Osteocyte (in vitro differentiated cells): ENCODE data around the gene ACOX2. TPM values are rescaled to one million over a fixed set of nuclear protein-coding genes. Genes with fewer than 3 reads are reported as not detected.
A peak's percentile ranks its signal among the peaks of the same experiment; 100 is the strongest.

Source experiments
- DNase-seq: peaks from one replicate; pipeline ENCODE4 v3.0.0; 2021; ENCODE audit warnings: mixed read lengths; ENCODE audit not compliant: unreplicated experiment; ENCODE audit errors: extremely low spot score
- H3K27ac Mint-ChIP-seq: one replicate; pipeline ENCODE4 v1.8.0; 2021; ENCODE audit warnings: mild to moderate bottlenecking, mixed read lengths; ENCODE audit not compliant: unreplicated experiment
- H3K27me3 Mint-ChIP-seq: one replicate; pipeline ENCODE4 v1.8.0; 2021; ENCODE audit warnings: mixed read lengths; ENCODE audit not compliant: unreplicated experiment
- H3K36me3 Mint-ChIP-seq: one replicate; pipeline ENCODE4 v1.8.0; 2021; ENCODE audit warnings: mixed read lengths; ENCODE audit not compliant: unreplicated experiment
- H3K4me1 Mint-ChIP-seq: one replicate; pipeline ENCODE4 v1.8.0; 2021; ENCODE audit warnings: mixed read lengths; ENCODE audit not compliant: unreplicated experiment
- H3K4me3 Mint-ChIP-seq: one replicate; pipeline ENCODE4 v1.8.0; 2021; ENCODE audit warnings: mild to moderate bottlenecking, moderate library complexity, mixed read lengths; ENCODE audit not compliant: unreplicated experiment
- H3K9me3 Mint-ChIP-seq: one replicate; pipeline ENCODE4 v1.8.0; 2021; ENCODE audit warnings: mixed read lengths; ENCODE audit not compliant: unreplicated experiment
- CTCF ChIP-seq: fragments of 200-600 bp; sonication (generic); IDR thresholded peaks from 2 replicates; pipeline ENCODE4 v1.5.0; 2021; ENCODE audit warnings: antibody characterized with exemption, mild to moderate bottlenecking, moderate library complexity
- long read RNA-seq: library from polyadenylated mRNA; unstranded; transcript quantifications from one replicate; pipeline ENCODE4 v2.0.0, GENCODE V29; 2021
- total RNA-seq: library from RNA; stranded (reverse); gene quantifications from 2 replicates; pipeline ENCODE4 v1.2.1, GENCODE V29; 2021

Gene ACOX2
- 0.51 TPM in 1 of 2 replicates, not detected in the other for total RNA-seq
- long read RNA-seq, partial matches to known transcripts = 0 of 3 reads
- long read RNA-seq, other reads (novel, unspliced or antisense) = 1 of 3 reads

GRCh38 chr3:58536501-58537411 is at the start of gene ACOX2:
ACOX2 (minus strand) TSS chr3:58537190; CDS start chr3:58535106, 2,084 bp downstream.
- peak; percentile 76 for DNase-seq
- Mint-ChIP-seq H3K27me3 (no peaks in the 10 kb centered on the region), H3K4me1 (peaks cover 7% of the 10 kb centered on the region), H3K9me3 (no peaks in the 10 kb centered on the region), H3K36me3 (no peaks in the 10 kb centered on the region), H3K27ac (no peak within 1 kb of the TSS), H3K4me3 (no peak within 1 kb of the TSS)
- TF ChIP-seq CTCF = no peak

- Mint-ChIP-seq H3K4me1 (peaks cover 21% of the 10 kb centered on the region), H3K36me3 (no peaks in the 10 kb centered on the region), H3K27me3 (peaks cover 33% of the 10 kb centered on the region), H3K9me3 (no peaks in the 10 kb centered on the region), H3K4me3 (peak overlapping the region; percentile 72), H3K27ac (no peak overlapping the region)
- DNase-seq = no peak
- no peak for TF ChIP-seq CTCF
Observed at GRCh38 chr3:58585994-58586393, 49.0 kb upstream of the ACOX2 start.

GRCh38 chr3:58585005-58585786 is 48.2 kb upstream of the ACOX2 start:
- Mint-ChIP-seq H3K9me3 (no peaks in the 10 kb centered on the region), H3K4me1 (peaks cover 21% of the 10 kb centered on the region), H3K4me3 (peak overlapping the region; percentile 72), H3K27me3 (peaks cover 33% of the 10 kb centered on the region), H3K27ac (no peak overlapping the region), H3K36me3 (no peaks in the 10 kb centered on the region)
- peak; percentile 88 for DNase-seq
- peak; percentile 64 for TF ChIP-seq CTCF

GRCh38 chr3:58584690-58585004 is 47.7 kb upstream of the ACOX2 start:
- no peaks in the 10 kb centered on the region for H3K36me3 Mint-ChIP-seq
- H3K27ac Mint-ChIP-seq = no peak overlapping the region
- no peak for TF ChIP-seq CTCF
- H3K4me3 Mint-ChIP-seq = peak overlapping the region; percentile 72
- H3K27me3 Mint-ChIP-seq = peaks cover 32% of the 10 kb centered on the region
- no peaks in the 10 kb centered on the region for H3K9me3 Mint-ChIP-seq
- H3K4me1 Mint-ChIP-seq = peaks cover 21% of the 10 kb centered on the region
- no peak for DNase-seq
